Measurements from ENCODE around the gene SLC39A11. TPM values are rescaled to one million over a fixed set of nuclear protein-coding genes. Genes with fewer than 3 reads are reported as not detected.

SLC39A11 gene
- total RNA-seq, 1 experiment from 2014 or later = 57.1 TPM

GRCh38 chr17:72671016-72671415, 421.5 kb downstream of the SLC39A11 start:
- H3K27me3 ChIP-seq (ENCODE audit: insufficient read depth, low read depth) = no peaks in the 10 kb centered on the region
- no peaks in the 10 kb centered on the region for H3K9me3 ChIP-seq (ENCODE audit: insufficient read depth, low read depth)
- TF ChIP-seq EZH2 (IDR thresholded peaks at IDR 0.05; ENCODE audit: low read depth) = no peak
- H3K4me3 ChIP-seq = no peak overlapping the region
- H3K27ac ChIP-seq = no peak overlapping the region
- no peak for DNase-seq
- H3K4me2 ChIP-seq = no peak overlapping the region
- no peaks in the 10 kb centered on the region for H3K4me1 ChIP-seq (replicated peaks; ENCODE audit: insufficient read depth)
- no peaks in the 10 kb centered on the region for H3K36me3 ChIP-seq (ENCODE audit: low read depth)
- POLR2A ChIA-PET (ENCODE audit: unreplicated experiment) = interaction anchor here (0.6 to 0.7 kb wide), 2 partner anchors 13 to 897 kb away, joined by 4 to 5 read pairs; no protein-coding TSS in a partner anchor
- H3K9me2 ChIP-seq (ENCODE audit: insufficient read depth) = no peaks in the 10 kb centered on the region
- no peak overlapping the region for H2AFZ ChIP-seq
- CTCF ChIA-PET = no interaction called here
- intact Hi-C loops (cut with micrococcal nuclease; ENCODE audit: unreplicated experiment) = no loop called here
- H4K20me1 ChIP-seq (ENCODE audit: insufficient read depth) = no peaks in the 10 kb centered on the region
- H3F3A ChIP-seq (ENCODE audit: insufficient read depth, low read depth) = no peaks in the 10 kb centered on the region; the same call in 1 of the 2 replicates
- no peaks in the 10 kb centered on the region for H3K79me2 ChIP-seq (ENCODE audit: low read depth)
- no TSS peak for BruUV-seq (replicated peaks)

DNA sequence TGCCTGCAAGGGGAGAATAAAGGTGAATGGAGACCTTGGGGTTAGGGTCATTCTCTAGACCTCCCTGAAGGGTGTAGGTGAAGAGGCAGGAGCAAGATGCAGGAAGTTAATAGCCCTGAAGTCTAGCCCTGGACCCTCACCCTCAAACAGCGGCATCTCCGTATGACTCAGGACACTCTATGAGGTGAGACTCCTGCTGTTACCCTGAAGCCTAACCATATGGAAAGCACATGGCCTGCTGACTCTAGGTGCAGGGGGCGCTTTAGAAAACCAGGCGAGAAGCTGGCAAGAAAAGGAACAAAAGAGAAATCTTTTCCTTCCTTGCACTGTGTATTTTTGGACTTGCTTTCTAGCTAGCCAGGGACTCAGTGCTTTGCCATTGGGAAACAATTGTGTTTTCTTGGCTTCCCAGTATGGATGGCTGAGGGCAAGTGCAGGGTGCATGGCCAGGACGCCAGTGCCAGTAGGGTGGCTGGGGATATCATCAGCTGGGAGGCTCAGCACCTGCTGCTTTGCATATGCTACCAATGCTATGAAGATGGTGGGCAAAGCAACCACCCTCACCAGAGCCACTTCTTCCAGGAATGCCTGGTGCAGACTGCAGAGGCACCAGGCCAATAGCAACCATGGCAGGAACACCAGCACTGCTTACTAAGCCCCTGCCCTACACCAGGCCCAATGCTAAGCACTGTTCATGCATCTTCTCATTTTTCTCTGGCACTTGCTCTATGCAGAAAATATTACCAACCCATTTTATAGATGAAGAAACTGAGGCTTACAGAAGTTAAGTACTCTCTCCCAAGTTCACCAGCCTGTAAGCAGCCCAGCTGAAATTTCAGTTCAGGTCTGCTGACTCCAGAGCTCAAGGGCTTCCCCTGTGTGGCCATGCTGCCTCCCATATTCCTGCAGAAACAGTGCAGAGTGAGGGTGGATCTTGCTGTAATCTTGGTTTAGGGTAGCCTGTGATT, 425.1 kb downstream of the SLC39A11 start:
- ChIA-PET CTCF (no interaction called here), POLR2A (ENCODE audit: unreplicated experiment) (interaction anchor here (0.5 kb wide), 1 partner anchor 49 kb away, joined by 5 read pairs; no protein-coding TSS in a partner anchor)
- no peaks in the 10 kb centered on the region for H3K36me3 ChIP-seq (ENCODE audit: low read depth)
- no peak overlapping the region for H3K27ac ChIP-seq
- no peaks in the 10 kb centered on the region; the same call in 1 of the 2 replicates for H3K9me3 ChIP-seq (ENCODE audit: insufficient read depth, low read depth)
- no TSS peak for BruUV-seq (replicated peaks)
- H3K79me2 ChIP-seq (ENCODE audit: low read depth) = no peaks in the 10 kb centered on the region
- no peak for DNase-seq
- H3K9me2 ChIP-seq (ENCODE audit: insufficient read depth) = no peaks in the 10 kb centered on the region
- peaks cover 3% of the 10 kb centered on the region for H3K4me1 ChIP-seq (replicated peaks; ENCODE audit: insufficient read depth)
- H4K20me1 ChIP-seq (ENCODE audit: insufficient read depth) = no peaks in the 10 kb centered on the region
- TF ChIP-seq CTCF (conservative IDR thresholded peaks at IDR 0.05) (no peak), EZH2 (IDR thresholded peaks at IDR 0.05; ENCODE audit: low read depth) (no peak)
- H3F3A ChIP-seq (ENCODE audit: insufficient read depth, low read depth) = peaks cover 7% of the 10 kb centered on the region
- no peak overlapping the region for H3K4me2 ChIP-seq
- H2AFZ ChIP-seq = no peak overlapping the region
- no peak overlapping the region for H3K4me3 ChIP-seq
- no peaks in the 10 kb centered on the region for H3K27me3 ChIP-seq (ENCODE audit: insufficient read depth, low read depth)
- intact Hi-C loops (cut with micrococcal nuclease; ENCODE audit: unreplicated experiment) = no loop called here

- Histone ChIP-seq H3K27ac (no peak overlapping the region), H4K20me1 (ENCODE audit: insufficient read depth) (no peaks in the 10 kb centered on the region), H2AFZ (no peak overlapping the region), H3K9me3 (ENCODE audit: insufficient read depth, low read depth) (no peaks in the 10 kb centered on the region; the same call in 1 of the 2 replicates), H3K79me2 (ENCODE audit: low read depth) (no peaks in the 10 kb centered on the region; the same call in 1 of the 2 replicates), H3F3A (ENCODE audit: insufficient read depth, low read depth) (peaks cover 15% of the 10 kb centered on the region), H3K4me1 (replicated peaks; ENCODE audit: insufficient read depth) (peaks cover 16% of the 10 kb centered on the region), H3K36me3 (ENCODE audit: low read depth) (no peaks in the 10 kb centered on the region), H3K9me2 (ENCODE audit: insufficient read depth) (no peaks in the 10 kb centered on the region), H3K27me3 (ENCODE audit: insufficient read depth, low read depth) (no peaks in the 10 kb centered on the region), H3K4me3 (no peak overlapping the region), H3K4me2 (no peak overlapping the region)
- TF ChIP-seq CTCF (conservative IDR thresholded peaks at IDR 0.05) (no peak), EZH2 (IDR thresholded peaks at IDR 0.05; ENCODE audit: low read depth) (no peak)
- no peak for DNase-seq
- intact Hi-C loops (cut with micrococcal nuclease; ENCODE audit: unreplicated experiment) = no loop called here
- ChIA-PET CTCF (no interaction called here), POLR2A (ENCODE audit: unreplicated experiment) (no interaction called here)
- BruUV-seq (replicated peaks) = no TSS peak
Observed at GRCh38 chr17:72665852-72666851, 426.3 kb downstream of the SLC39A11 start.

All from PC-9 (cell line).